GM23338 (cell line): Measurements from ENCODE around the gene MRRF.

Experiments used
- EZH2 ChIP-seq: fragments of 200-600 bp; sonication (generic); IDR thresholded peaks from one replicate; pipeline ENCODE4 v1.8.0; 2017; ENCODE audit warnings: antibody characterized with exemption, mild to moderate bottlenecking, low read depth; ENCODE audit not compliant: unreplicated experiment
- EZH2phosphoT487 ChIP-seq: fragments of 200-600 bp; sonication (generic); IDR thresholded peaks from one replicate; pipeline ENCODE4 v1.8.1; 2018; ENCODE audit warnings: antibody characterized with exemption; ENCODE audit not compliant: unreplicated experiment
- JUNB ChIP-seq: IDR thresholded peaks from one replicate; pipeline ENCODE4 v1.6.1; 2016; ENCODE audit warnings: antibody characterized with exemption; ENCODE audit not compliant: unreplicated experiment
- POLR2AphosphoS5 ChIP-seq: IDR thresholded peaks from 2 replicates; pipeline ENCODE4 v1.6.1; 2016; ENCODE audit warnings: antibody characterized with exemption, low read depth
- TF ChIP-seq, protein P1 (sequence below): IDR thresholded peaks from one replicate; pipeline ENCODE4 v1.6.1; 2018; ENCODE audit warnings: antibody characterized with exemption; ENCODE audit not compliant: unreplicated experiment
- TF ChIP-seq, protein P2 (sequence below), 2 experiments: fragments of 200-600 bp in 1 of 2; sonication (generic) in 1 of 2; conservative IDR thresholded peaks; 2 replicates each; pipeline versions ENCODE4 v1.5.1 to v1.6.1; 2016 to 2017; ENCODE audit warnings: antibody characterized with exemption in 2 of 2, low read depth in 2 of 2, mild to moderate bottlenecking in 2 of 2, moderate library complexity in 1 of 2

DNA sequence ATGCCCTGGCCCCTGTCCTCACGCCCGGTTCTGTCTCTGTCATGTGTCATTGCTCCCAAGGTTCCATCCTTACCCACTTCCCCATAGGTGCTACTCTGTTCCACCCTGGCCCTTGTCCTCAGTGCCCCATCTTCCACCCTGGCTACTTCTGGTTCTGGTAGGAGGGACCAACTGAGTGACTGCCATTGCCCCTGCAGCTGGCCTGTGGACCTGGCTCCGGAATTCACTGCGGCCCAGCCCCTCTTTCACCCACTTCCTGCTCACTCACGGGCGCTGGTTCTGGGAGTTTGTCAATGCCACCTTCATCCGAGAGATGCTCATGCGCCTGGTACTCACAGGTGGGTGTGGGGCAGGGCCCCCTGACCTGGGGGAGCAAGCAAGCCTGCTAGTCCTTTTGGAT, 113.6 kb downstream of the MRRF start:
- TF ChIP-seq, protein P1, sequence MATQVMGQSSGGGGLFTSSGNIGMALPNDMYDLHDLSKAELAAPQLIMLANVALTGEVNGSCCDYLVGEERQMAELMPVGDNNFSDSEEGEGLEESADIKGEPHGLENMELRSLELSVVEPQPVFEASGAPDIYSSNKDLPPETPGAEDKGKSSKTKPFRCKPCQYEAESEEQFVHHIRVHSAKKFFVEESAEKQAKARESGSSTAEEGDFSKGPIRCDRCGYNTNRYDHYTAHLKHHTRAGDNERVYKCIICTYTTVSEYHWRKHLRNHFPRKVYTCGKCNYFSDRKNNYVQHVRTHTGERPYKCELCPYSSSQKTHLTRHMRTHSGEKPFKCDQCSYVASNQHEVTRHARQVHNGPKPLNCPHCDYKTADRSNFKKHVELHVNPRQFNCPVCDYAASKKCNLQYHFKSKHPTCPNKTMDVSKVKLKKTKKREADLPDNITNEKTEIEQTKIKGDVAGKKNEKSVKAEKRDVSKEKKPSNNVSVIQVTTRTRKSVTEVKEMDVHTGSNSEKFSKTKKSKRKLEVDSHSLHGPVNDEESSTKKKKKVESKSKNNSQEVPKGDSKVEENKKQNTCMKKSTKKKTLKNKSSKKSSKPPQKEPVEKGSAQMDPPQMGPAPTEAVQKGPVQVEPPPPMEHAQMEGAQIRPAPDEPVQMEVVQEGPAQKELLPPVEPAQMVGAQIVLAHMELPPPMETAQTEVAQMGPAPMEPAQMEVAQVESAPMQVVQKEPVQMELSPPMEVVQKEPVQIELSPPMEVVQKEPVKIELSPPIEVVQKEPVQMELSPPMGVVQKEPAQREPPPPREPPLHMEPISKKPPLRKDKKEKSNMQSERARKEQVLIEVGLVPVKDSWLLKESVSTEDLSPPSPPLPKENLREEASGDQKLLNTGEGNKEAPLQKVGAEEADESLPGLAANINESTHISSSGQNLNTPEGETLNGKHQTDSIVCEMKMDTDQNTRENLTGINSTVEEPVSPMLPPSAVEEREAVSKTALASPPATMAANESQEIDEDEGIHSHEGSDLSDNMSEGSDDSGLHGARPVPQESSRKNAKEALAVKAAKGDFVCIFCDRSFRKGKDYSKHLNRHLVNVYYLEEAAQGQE, result no peak
- TF ChIP-seq JUNB (no peak), POLR2AphosphoS5 (no peak), EZH2 (no peak), EZH2phosphoT487 (no peak)
- TF ChIP-seq, protein P2, sequence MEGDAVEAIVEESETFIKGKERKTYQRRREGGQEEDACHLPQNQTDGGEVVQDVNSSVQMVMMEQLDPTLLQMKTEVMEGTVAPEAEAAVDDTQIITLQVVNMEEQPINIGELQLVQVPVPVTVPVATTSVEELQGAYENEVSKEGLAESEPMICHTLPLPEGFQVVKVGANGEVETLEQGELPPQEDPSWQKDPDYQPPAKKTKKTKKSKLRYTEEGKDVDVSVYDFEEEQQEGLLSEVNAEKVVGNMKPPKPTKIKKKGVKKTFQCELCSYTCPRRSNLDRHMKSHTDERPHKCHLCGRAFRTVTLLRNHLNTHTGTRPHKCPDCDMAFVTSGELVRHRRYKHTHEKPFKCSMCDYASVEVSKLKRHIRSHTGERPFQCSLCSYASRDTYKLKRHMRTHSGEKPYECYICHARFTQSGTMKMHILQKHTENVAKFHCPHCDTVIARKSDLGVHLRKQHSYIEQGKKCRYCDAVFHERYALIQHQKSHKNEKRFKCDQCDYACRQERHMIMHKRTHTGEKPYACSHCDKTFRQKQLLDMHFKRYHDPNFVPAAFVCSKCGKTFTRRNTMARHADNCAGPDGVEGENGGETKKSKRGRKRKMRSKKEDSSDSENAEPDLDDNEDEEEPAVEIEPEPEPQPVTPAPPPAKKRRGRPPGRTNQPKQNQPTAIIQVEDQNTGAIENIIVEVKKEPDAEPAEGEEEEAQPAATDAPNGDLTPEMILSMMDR (conservative IDR thresholded peaks at IDR 0.05; ENCODE audit: low read depth in 2 of 2), result no peak
